Tibial nerve (tissue), 3 donors: ENCODE results near the gene GCLC.

ENCODE experiments used
- POLR2A ChIP-seq, 2 donors: fragments of 450-650 bp; IDR thresholded peaks; one replicate each; pipeline ENCODE4 v1.6.1; 2017; ENCODE audit warnings: antibody characterized with exemption in 2 of 2, mild to moderate bottlenecking in 2 of 2, moderate library complexity in 2 of 2
- TF ChIP-seq, protein P1 (sequence below), 5 experiments: fragments of 200-600 bp in 3 of 5; fragments of 450-650 bp in 2 of 5; sonication (generic) in 3 of 5; IDR thresholded peaks; one replicate each; pipeline ENCODE4 v1.5.1; 2016 to 2019; ENCODE audit warnings: antibody characterized with exemption in 5 of 5, mild to moderate bottlenecking in 3 of 5, moderate library complexity in 2 of 5

DNA sequence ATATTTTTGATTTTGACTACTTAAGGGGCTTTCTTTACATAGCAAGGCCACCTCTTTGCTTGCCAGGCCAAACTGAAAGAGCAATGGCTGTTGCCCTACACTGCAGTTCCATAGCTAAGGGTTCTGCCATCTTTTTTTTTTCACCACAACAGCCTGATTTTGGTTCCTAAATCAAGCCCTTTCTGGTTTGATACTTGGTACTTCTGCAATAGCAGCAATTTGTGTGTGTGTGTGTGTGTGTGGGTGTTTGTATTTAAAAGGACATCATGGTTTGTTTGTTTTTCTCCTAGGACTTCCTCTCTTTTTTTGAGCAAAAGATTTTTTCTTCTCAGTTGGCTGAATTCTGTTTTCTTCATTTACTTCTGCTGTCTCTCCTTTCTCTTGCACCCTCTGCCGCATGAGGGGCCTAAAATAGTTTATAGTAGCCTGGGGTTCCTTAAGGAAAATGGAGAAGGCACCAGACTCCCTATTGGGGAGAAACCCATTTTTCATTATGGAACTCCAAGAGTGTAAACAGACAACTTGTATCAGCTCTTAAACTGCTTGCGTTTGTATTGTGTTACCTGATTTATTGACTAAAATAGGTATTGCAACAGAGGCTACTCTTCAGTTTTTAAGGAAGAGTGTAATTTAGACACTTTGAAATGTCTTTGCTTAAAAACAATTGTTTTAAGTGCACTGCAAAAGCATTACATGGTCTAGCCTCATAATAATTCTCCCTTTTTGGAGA, 12.2 kb upstream of the GCLC start:
- TF ChIP-seq, protein P1, sequence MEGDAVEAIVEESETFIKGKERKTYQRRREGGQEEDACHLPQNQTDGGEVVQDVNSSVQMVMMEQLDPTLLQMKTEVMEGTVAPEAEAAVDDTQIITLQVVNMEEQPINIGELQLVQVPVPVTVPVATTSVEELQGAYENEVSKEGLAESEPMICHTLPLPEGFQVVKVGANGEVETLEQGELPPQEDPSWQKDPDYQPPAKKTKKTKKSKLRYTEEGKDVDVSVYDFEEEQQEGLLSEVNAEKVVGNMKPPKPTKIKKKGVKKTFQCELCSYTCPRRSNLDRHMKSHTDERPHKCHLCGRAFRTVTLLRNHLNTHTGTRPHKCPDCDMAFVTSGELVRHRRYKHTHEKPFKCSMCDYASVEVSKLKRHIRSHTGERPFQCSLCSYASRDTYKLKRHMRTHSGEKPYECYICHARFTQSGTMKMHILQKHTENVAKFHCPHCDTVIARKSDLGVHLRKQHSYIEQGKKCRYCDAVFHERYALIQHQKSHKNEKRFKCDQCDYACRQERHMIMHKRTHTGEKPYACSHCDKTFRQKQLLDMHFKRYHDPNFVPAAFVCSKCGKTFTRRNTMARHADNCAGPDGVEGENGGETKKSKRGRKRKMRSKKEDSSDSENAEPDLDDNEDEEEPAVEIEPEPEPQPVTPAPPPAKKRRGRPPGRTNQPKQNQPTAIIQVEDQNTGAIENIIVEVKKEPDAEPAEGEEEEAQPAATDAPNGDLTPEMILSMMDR (IDR thresholded peaks at IDR 0.05), result no peak
- TF ChIP-seq POLR2A (IDR thresholded peaks at IDR 0.05), result no peak
